BJ (cell line): ENCODE results near the gene SLC25A41. TPM values are rescaled to one million over a fixed set of nuclear protein-coding genes. Genes with fewer than 3 reads are reported as not detected.

ENCODE experiments used
- CTCF ChIA-PET: fragments of 350-600 bp; formaldehyde crosslinking; extraction: SDS; loops from one replicate; lab custom pipeline; 2021; ENCODE audit warnings: antibody characterized with exemption, inconsistent platforms; lab: Yijun Ruan, JAX
- POLR2A ChIA-PET: fragments of 300-600 bp; sonication (Branson Sonifier 250); formaldehyde crosslinking; extraction: SDS; loops from one replicate; lab custom pipeline; 2021; ENCODE audit warnings: antibody characterized with exemption; lab: Charles Lee
- DNase-seq: peaks from one replicate; pipeline ENCODE4 v3.0.0-alpha.2; 2011; ENCODE audit warnings: low read depth
- H3K27me3 ChIP-seq: 2 replicates; pipeline ENCODE4 v1.6.0; 2011; ENCODE audit warnings: low read length; ENCODE audit not compliant: control insufficient read depth, insufficient read depth
- H3K36me3 ChIP-seq: 2 replicates; pipeline ENCODE4 v1.5.1; 2011; ENCODE audit warnings: low read length; ENCODE audit not compliant: control insufficient read depth, insufficient read depth
- H3K4me3 ChIP-seq: 2 replicates; pipeline ENCODE4 v1.5.1; 2011; ENCODE audit warnings: low read depth, mild to moderate bottlenecking, control low read depth, low read length
- polyA plus RNA-seq: library from polyadenylated mRNA; depleted of rRNA; stranded (reverse); fragments of >200 nt; gene quantifications from 2 replicates; pipeline ENCODE4 v1.2.3, GENCODE V29; 2011
- TF ChIP-seq, protein P1 (sequence below): IDR thresholded peaks from 2 replicates; pipeline ENCODE4 v1.5.1; 2011; ENCODE audit warnings: low read depth, mild to moderate bottlenecking, control low read depth, inconsistent platforms, low read length, moderate library complexity; ENCODE audit not compliant: insufficient read depth

The SLC25A41 gene
- polyA plus RNA-seq, 1 experiment, result 0.05 TPM

- TF ChIP-seq, protein P1, sequence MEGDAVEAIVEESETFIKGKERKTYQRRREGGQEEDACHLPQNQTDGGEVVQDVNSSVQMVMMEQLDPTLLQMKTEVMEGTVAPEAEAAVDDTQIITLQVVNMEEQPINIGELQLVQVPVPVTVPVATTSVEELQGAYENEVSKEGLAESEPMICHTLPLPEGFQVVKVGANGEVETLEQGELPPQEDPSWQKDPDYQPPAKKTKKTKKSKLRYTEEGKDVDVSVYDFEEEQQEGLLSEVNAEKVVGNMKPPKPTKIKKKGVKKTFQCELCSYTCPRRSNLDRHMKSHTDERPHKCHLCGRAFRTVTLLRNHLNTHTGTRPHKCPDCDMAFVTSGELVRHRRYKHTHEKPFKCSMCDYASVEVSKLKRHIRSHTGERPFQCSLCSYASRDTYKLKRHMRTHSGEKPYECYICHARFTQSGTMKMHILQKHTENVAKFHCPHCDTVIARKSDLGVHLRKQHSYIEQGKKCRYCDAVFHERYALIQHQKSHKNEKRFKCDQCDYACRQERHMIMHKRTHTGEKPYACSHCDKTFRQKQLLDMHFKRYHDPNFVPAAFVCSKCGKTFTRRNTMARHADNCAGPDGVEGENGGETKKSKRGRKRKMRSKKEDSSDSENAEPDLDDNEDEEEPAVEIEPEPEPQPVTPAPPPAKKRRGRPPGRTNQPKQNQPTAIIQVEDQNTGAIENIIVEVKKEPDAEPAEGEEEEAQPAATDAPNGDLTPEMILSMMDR, result no peak
Measured at GRCh38 chr19:6459262-6460098, 25.9 kb upstream of the SLC25A41 start, which contains the start of gene SLC25A23. Gene SLC25A23, minus strand, starts transcription at chr19:6459792. Its CDS starts 164 bp downstream, at chr19:6459628.

DNA sequence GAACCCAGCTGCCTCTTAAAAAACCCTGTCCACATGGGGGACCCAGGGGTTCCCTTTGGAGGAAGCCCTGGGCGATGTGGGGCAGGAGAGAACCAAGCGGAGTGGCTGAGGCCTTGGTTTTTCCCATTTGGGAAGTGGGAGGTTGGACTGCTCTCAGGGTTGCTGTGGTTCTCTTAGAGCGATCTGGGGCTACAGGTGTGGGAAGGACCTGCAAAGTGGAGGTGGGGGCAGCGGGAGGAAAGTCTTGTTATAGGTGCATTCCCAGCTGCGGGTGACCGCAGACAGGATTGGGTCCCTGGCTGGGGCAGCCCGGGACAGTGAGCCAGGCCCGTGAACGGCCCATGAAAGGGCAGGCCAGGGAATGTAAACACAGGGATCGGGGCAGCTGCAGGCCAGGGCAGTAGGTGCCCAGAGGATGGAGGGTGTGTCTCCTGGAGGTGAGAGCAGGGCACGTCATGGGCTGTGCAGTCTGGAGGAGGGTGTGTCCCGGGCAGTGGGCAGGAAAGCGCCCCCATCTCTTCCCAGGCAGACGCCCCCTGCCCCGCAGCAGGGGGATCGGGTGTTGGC, 25.2 kb upstream of the SLC25A41 start:
- Histone ChIP-seq H3K27me3 (peaks cover 2% of the 10 kb centered on the region), H3K4me3 (peak overlapping the region; percentile 80), H3K36me3 (peaks cover 8% of the 10 kb centered on the region)
- CTCF ChIA-PET, result no interaction called here
- POLR2A ChIA-PET, result no interaction called here
- DNase-seq, result no peak
- TF ChIP-seq, protein P1, result no peak

More at GRCh38 chr19:6459262-6460098, 25.9 kb upstream of the SLC25A41 start, which contains the start of gene SLC25A23:
- DNase-seq, result peak; percentile 3
- ChIA-PET POLR2A (no interaction called here), CTCF (interaction anchor here (1.0 kb wide), 1 partner anchor 17 kb away, joined by 3 read pairs; no protein-coding TSS in a partner anchor)
- Histone ChIP-seq H3K4me3 (peak within 1 kb of the TSS; percentile 80), H3K27me3 (peaks cover 4% of the 10 kb centered on the region), H3K36me3 (peaks cover 1% of the 10 kb centered on the region; the same call in 1 of the 2 replicates)

DNA sequence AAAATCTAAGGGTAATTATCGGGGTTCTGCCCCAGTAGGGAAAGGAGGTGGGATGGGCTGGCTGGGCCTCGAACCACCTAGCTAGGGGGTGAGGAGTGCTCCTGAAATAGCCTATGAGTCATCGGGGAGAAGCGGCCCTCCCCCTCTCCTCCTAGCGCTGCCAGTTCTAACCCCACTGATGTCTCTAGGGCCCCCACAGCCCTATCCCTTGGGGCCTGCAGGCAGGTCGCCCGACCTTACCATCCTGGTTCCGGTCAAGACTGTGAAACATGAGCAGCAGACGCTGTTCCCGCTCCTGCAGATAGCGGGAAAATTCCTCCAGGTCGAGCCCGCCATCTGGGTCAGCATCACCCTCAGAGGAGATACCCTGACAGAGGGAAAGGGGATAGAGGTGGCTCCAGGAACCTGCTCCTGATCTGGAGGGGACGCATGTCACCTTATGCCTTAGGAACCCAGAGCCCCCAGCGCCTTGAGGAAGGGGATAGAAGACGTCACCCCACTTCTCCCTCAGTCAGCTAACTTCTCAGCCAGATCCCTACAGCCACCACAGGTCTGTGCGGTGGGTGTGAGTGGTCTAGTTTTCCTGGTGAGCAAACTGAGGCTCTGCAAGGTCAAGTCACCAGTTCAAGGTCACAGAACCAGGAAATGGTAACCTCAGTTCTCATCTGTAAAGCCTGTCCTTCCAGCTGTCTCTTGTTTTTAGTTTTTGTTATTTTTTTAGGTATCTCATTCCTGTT, 24.6 kb upstream of the SLC25A41 start:
- CTCF ChIA-PET, result interaction anchor here (0.6 kb wide), 1 partner anchor 582 kb away, joined by 3 read pairs; no protein-coding TSS in a partner anchor
- POLR2A ChIA-PET, result no interaction called here
- Histone ChIP-seq H3K27me3 (no peaks in the 10 kb centered on the region), H3K36me3 (peaks cover 8% of the 10 kb centered on the region), H3K4me3 (no peak overlapping the region; the same call in 1 of the 2 replicates)
- no peak for DNase-seq
- TF ChIP-seq, protein P1, result no peak

DNA sequence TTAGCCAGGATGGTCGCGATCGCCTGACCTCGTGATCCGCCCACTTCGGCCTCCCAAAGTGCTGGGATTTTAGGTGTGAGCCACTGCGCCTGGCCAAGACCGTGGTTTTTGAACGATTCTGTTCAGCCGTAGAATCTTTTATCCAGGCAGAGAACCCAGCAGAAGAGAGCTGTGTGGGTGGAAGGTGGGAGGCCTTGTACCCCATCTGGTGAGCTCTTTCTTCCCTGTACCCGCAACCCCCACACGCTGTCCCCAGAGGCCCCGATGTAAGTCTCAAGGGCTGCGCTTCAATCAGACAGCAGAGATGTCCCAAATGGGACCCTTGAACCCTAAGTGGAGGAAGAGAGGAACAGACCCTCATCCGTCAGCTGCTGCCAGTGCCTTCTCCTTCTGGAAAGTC, 22.4 kb upstream of the SLC25A41 start:
- DNase-seq, result no peak
- ChIA-PET POLR2A (no interaction called here), CTCF (interaction anchor here (1.7 kb wide), 1 partner anchor 19 kb away, joined by 4 read pairs; no protein-coding TSS in a partner anchor)
- TF ChIP-seq, protein P1, result no peak
- H3K4me3 ChIP-seq, result no peak overlapping the region
- H3K36me3 ChIP-seq, result peaks cover 8% of the 10 kb centered on the region
- H3K27me3 ChIP-seq, result no peaks in the 10 kb centered on the region
